Esophagus squamous epithelium (tissue), 4 donors: Measurements from ENCODE around the gene KLF5.

Experiments used
- POLR2A ChIP-seq, 4 donors: fragments of 450-650 bp; IDR thresholded peaks; one replicate each; pipeline ENCODE4 v1.6.1; 2017; ENCODE audit warnings: antibody characterized with exemption in 4 of 4, mild to moderate bottlenecking in 4 of 4, moderate library complexity in 3 of 4
- TF ChIP-seq, protein P1 (sequence below), 6 experiments: fragments of 450-650 bp in 4 of 6; fragments of 200-600 bp in 2 of 6; sonication (generic) in 2 of 6; IDR thresholded peaks; one replicate each; pipeline ENCODE4 v1.5.1; 2016 to 2019; ENCODE audit warnings: antibody characterized with exemption in 6 of 6, mild to moderate bottlenecking in 4 of 6, moderate library complexity in 4 of 6

GRCh38 chr13:73057284-73058063 is 1.3 kb upstream of the KLF5 start:
- TF ChIP-seq POLR2A (IDR thresholded peaks at IDR 0.05), result no peak
- TF ChIP-seq, protein P1, sequence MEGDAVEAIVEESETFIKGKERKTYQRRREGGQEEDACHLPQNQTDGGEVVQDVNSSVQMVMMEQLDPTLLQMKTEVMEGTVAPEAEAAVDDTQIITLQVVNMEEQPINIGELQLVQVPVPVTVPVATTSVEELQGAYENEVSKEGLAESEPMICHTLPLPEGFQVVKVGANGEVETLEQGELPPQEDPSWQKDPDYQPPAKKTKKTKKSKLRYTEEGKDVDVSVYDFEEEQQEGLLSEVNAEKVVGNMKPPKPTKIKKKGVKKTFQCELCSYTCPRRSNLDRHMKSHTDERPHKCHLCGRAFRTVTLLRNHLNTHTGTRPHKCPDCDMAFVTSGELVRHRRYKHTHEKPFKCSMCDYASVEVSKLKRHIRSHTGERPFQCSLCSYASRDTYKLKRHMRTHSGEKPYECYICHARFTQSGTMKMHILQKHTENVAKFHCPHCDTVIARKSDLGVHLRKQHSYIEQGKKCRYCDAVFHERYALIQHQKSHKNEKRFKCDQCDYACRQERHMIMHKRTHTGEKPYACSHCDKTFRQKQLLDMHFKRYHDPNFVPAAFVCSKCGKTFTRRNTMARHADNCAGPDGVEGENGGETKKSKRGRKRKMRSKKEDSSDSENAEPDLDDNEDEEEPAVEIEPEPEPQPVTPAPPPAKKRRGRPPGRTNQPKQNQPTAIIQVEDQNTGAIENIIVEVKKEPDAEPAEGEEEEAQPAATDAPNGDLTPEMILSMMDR (IDR thresholded peaks at IDR 0.05), result no peak
